HL-60 (cell line): ENCODE measurements around the gene TM4SF1.

Experiments used
- GABPA ChIP-seq: IDR thresholded peaks from 2 replicates; pipeline ENCODE4 v1.6.1; 2012; ENCODE audit warnings: low read depth
- POLR2AphosphoS5 ChIP-seq: IDR thresholded peaks from 2 replicates; pipeline ENCODE4 v1.6.1; 2012; ENCODE audit warnings: low read depth
- SPI1 ChIP-seq: IDR thresholded peaks from 2 replicates; pipeline ENCODE4 v1.6.1; 2012; ENCODE audit warnings: low read depth, mild to moderate bottlenecking, borderline replicate concordance
- TF ChIP-seq, protein P1 (sequence below): IDR thresholded peaks from one replicate; pipeline ENCODE4 v1.5.1; 2011; ENCODE audit warnings: low read length, control low read depth, inconsistent platforms; ENCODE audit not compliant: insufficient read depth

DNA sequence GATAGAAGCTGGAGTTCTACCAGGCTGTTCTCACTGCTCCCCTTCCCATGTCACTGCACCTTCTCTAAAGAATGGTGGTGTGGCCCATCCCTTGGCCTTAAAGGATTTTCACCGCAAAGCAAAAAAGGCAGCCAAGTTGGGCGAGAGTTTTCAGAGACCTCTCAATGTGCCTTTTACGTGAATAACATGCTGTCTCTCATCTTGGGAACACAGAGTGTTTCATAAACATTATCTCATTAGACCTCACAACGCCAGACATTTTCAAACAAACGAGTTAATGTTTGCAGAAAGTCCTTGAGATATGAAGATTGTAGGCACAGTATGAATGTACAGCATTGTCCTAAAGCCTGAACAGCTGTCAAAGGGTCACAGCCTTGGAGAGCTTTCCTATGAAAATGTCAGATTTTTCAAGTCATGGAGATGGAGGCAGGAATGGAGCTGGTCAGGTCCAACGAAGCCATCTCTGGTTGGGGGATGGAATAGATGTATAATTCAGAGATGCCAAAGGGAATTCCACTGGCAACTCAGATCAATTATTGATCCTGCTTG is 21.3 kb downstream of the TM4SF1 start:
- TF ChIP-seq, protein P1, sequence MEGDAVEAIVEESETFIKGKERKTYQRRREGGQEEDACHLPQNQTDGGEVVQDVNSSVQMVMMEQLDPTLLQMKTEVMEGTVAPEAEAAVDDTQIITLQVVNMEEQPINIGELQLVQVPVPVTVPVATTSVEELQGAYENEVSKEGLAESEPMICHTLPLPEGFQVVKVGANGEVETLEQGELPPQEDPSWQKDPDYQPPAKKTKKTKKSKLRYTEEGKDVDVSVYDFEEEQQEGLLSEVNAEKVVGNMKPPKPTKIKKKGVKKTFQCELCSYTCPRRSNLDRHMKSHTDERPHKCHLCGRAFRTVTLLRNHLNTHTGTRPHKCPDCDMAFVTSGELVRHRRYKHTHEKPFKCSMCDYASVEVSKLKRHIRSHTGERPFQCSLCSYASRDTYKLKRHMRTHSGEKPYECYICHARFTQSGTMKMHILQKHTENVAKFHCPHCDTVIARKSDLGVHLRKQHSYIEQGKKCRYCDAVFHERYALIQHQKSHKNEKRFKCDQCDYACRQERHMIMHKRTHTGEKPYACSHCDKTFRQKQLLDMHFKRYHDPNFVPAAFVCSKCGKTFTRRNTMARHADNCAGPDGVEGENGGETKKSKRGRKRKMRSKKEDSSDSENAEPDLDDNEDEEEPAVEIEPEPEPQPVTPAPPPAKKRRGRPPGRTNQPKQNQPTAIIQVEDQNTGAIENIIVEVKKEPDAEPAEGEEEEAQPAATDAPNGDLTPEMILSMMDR = no peak
- TF ChIP-seq POLR2AphosphoS5 = no peak
- no peak for TF ChIP-seq GABPA
- TF ChIP-seq SPI1 = no peak
